Panc1 (cell line): Measurements from ENCODE around the gene GTF2A2. TPM values are rescaled to one million over a fixed set of nuclear protein-coding genes. Genes with fewer than 3 reads are reported as not detected.

Experiments used
- ATAC-seq: fragments of 200-7000 bp; cut with Tn5 transposase; 2 replicates; pipeline ENCODE4 v1.9.1; 2020; ENCODE audit warnings: mild to moderate bottlenecking, moderate library complexity
- BruUV-seq: library from RNA; stranded (reverse); fragments of 400-500 nt; replicated peaks from 2 replicates; lab custom pipeline; 2021; lab: Mats Ljungman, UMichigan
- CTCF ChIA-PET: fragments of 300-600 bp; sonication (Branson Sonifier 250); formaldehyde crosslinking; loops from one replicate; lab custom pipeline; 2022; ENCODE audit warnings: antibody characterized with exemption; lab: Charles Lee
- POLR2A ChIA-PET: fragments of 300-600 bp; sonication (Branson Sonifier 250); formaldehyde crosslinking; loops from one replicate; lab custom pipeline; 2022; ENCODE audit warnings: antibody characterized with exemption; lab: Charles Lee
- DNase-seq: peaks from one replicate; pipeline ENCODE4 v3.0.0-alpha.2; 2010; ENCODE audit warnings: low read depth, low spot score
- H3K27ac ChIP-seq: 2 replicates; pipeline ENCODE4 v1.5.1; 2011; ENCODE audit warnings: mild to moderate bottlenecking, low read length, inconsistent platforms
- H3K27me3 ChIP-seq: fragments of 200-500 bp; sonication (Bioruptor generic); 2 replicates; pipeline ENCODE4 v1.6.0; 2014; ENCODE audit warnings: low read length, inconsistent platforms; ENCODE audit not compliant: control insufficient read depth, insufficient read depth
- H3K36me3 ChIP-seq: fragments of 200-500 bp; sonication (Bioruptor generic); 2 replicates; pipeline ENCODE4 v1.5.1; 2014; ENCODE audit warnings: inconsistent platforms, mild to moderate bottlenecking, low read length, moderate library complexity; ENCODE audit not compliant: control insufficient read depth, insufficient read depth
- H3K4me1 ChIP-seq: 2 replicates; pipeline ENCODE4 v1.5.1; 2011; ENCODE audit warnings: inconsistent platforms, mild to moderate bottlenecking, low read length, moderate library complexity; ENCODE audit not compliant: control insufficient read depth, insufficient read depth
- H3K4me3 ChIP-seq, 2 experiments: 2 replicates each; pipeline ENCODE4 v1.5.1; 2011 to 2012; ENCODE audit warnings: low read depth in 2 of 2, low read length in 2 of 2, mild to moderate bottlenecking in 2 of 2, inconsistent platforms in 1 of 2, moderate library complexity in 1 of 2
- H3K9me3 ChIP-seq: fragments of 200-500 bp; sonication (Bioruptor generic); 2 replicates; pipeline ENCODE4 v1.5.1; 2014; ENCODE audit warnings: low read depth, mild to moderate bottlenecking, inconsistent platforms, low read length, moderate library complexity; ENCODE audit not compliant: control insufficient read depth, insufficient read depth
- CTCF ChIP-seq: fragments of 450-650 bp; IDR thresholded peaks from 2 replicates; pipeline ENCODE4 v1.5.1; 2017; ENCODE audit warnings: mild to moderate bottlenecking
- POLR2AphosphoS5 ChIP-seq: IDR thresholded peaks from 2 replicates; pipeline ENCODE4 v1.6.1; 2012; ENCODE audit warnings: mild to moderate bottlenecking, low read depth, low read length, moderate library complexity
- REST ChIP-seq, 2 experiments: IDR thresholded peaks; 2 replicates each; pipeline ENCODE4 v1.6.1; 2011 to 2012; ENCODE audit warnings: low read depth in 2 of 2, control low read depth in 1 of 2, low read length in 1 of 2, mild to moderate bottlenecking in 1 of 2, moderate library complexity in 1 of 2; ENCODE audit not compliant: insufficient read depth in 1 of 2
- SIN3A ChIP-seq: IDR thresholded peaks from 2 replicates; pipeline ENCODE4 v1.6.1; 2012; ENCODE audit warnings: low read depth, mild to moderate bottlenecking, low read length, moderate library complexity, borderline replicate concordance; ENCODE audit not compliant: insufficient read depth
- TCF7L2 ChIP-seq: IDR thresholded peaks from 2 replicates; pipeline ENCODE4 v1.6.1; 2011; ENCODE audit warnings: mild to moderate bottlenecking, low read depth, low read length, inconsistent platforms
- in situ Hi-C: cut with HindIII; loops from 2 replicates; pipeline ENCODE4 v1.10.0; 2016; ENCODE audit warnings: low sequenced_read_pairs, low pct_unique_long_range_greater_than_20kb
- intact Hi-C: fragments of 100-400 bp; cut with micrococcal nuclease; formaldehyde crosslinking; loops from one replicate; pipeline ENCODE4 v1.10.0; 2022; ENCODE audit not compliant: unreplicated experiment
- total RNA-seq: library from RNA; stranded (reverse); gene quantifications from one replicate; pipeline ENCODE4 v1.2.1, GENCODE V29; 2021; ENCODE audit not compliant: unreplicated experiment

The GTF2A2 gene
- total RNA-seq, 1 experiment from 2014 or later = 234 TPM

GRCh38 chr15:59609730-59610712 lies 47.3 kb downstream of the GTF2A2 start:
- Histone ChIP-seq H3K27ac (no peak overlapping the region), H3K36me3 (no peaks in the 10 kb centered on the region), H3K4me3 (no peak overlapping the region), H3K9me3 (no peaks in the 10 kb centered on the region), H3K4me1 (no peaks in the 10 kb centered on the region), H3K27me3 (no peaks in the 10 kb centered on the region)
- no peak for DNase-seq
- intact Hi-C loops (no loop called here), in situ Hi-C loops (no loop called here)
- TF ChIP-seq TCF7L2 (no peak), CTCF (no peak), SIN3A (no peak), REST (IDR thresholded peaks at IDR 0.05; ENCODE audit: insufficient read depth in 1 of 2, low read depth in 2 of 2, low read length in 1 of 2) (no peak), POLR2AphosphoS5 (no peak)
- POLR2A ChIA-PET = no interaction called here
- no peak for ATAC-seq
- CTCF ChIA-PET = no interaction called here
- BruUV-seq = no TSS peak

GRCh38 chr15:59605994-59606393 lies 51.3 kb downstream of the GTF2A2 start:
- H3K9me3 ChIP-seq = no peaks in the 10 kb centered on the region
- no peak for TF ChIP-seq POLR2AphosphoS5
- TF ChIP-seq SIN3A = no peak
- no peak for TF ChIP-seq CTCF
- no peak for TF ChIP-seq REST (IDR thresholded peaks at IDR 0.05; ENCODE audit: insufficient read depth in 1 of 2, low read depth in 2 of 2, low read length in 1 of 2)
- TF ChIP-seq TCF7L2 = no peak
- ATAC-seq (no peak), DNase-seq (no peak)
- H3K36me3 ChIP-seq = no peaks in the 10 kb centered on the region
- intact Hi-C loops (no loop called here), in situ Hi-C loops (no loop called here)
- CTCF ChIA-PET = no interaction called here
- no peak overlapping the region for H3K4me3 ChIP-seq
- H3K27ac ChIP-seq = no peak overlapping the region
- no peaks in the 10 kb centered on the region for H3K27me3 ChIP-seq
- BruUV-seq = no TSS peak
- POLR2A ChIA-PET = no interaction called here
- H3K4me1 ChIP-seq = no peaks in the 10 kb centered on the region
